Adrenal gland (tissue), 5 donors: ENCODE data around the gene AIF1L.

ENCODE experiments used
- CTCF ChIP-seq, 6 experiments: fragments of 450-650 bp in 4 of 6; fragments of 200-600 bp in 2 of 6; sonication (generic) in 1 of 6; IDR thresholded peaks; 1 replicate in 5 of 6; 2 replicates in 1 of 6; pipeline versions ENCODE4 v1.5.1 to v1.8.0; 2016 to 2021; ENCODE audit warnings: antibody characterized with exemption in 6 of 6, mild to moderate bottlenecking in 2 of 6, moderate library complexity in 1 of 6
- POLR2A ChIP-seq, 2 donors: fragments of 450-650 bp; IDR thresholded peaks; one replicate each; pipeline ENCODE4 v1.6.1; 2017; ENCODE audit warnings: antibody characterized with exemption in 2 of 2, mild to moderate bottlenecking in 2 of 2, moderate library complexity in 1 of 2
- donor health status: DM: no; HTN: no; CAD: no.

GRCh38 chr9:131120620-131121228, 24.4 kb downstream of the AIF1L start:
- TF ChIP-seq CTCF (IDR thresholded peaks at IDR 0.05) (no peak), POLR2A (IDR thresholded peaks at IDR 0.05) (no peak)
